SK-MEL-5 (cell line): Measurements from ENCODE around the gene DEPDC1. TPM values are rescaled to one million over a fixed set of nuclear protein-coding genes. Genes with fewer than 3 reads are reported as not detected.
A peak's percentile ranks its signal among the peaks of the same experiment; 100 is the strongest.
"Not testable (repeated sequence)": the region's sequence is repeated elsewhere in the genome, so short reads cannot be mapped to it uniquely, and the experiment has no call there.

Experiments used
- DNase-seq: peaks from one replicate; pipeline ENCODE4 v3.0.0-alpha.2; 2016; ENCODE audit warnings: low read depth, low spot score
- in situ Hi-C: cut with HindIII; loops from 2 replicates; pipeline ENCODE4 v1.10.0; 2016; ENCODE audit warnings: low sequenced_read_pairs, high pct_unique_total_duplicates, low pct_unique_long_range_greater_than_20kb
- polyA plus RNA-seq, 2 experiments: library from polyadenylated mRNA; depleted of rRNA; stranded (reverse); fragments of >200 nt; gene quantifications; 2 replicates each; pipeline ENCODE4 v1.2.3, GENCODE V29; 2015
- total RNA-seq: library from RNA; depleted of rRNA; stranded (reverse); fragments of >200 nt; shearing (Covaris generic); gene quantifications from 2 replicates; pipeline ENCODE4 v1.2.3, GENCODE V29; 2014; rRNA removed

Gene DEPDC1
- 23.3 and 27.6 TPM in 2 replicates for total RNA-seq
- polyA plus RNA-seq (2015; cell fraction: cytosol; rRNA removed): 12.5 and 17.1 TPM in 2 replicates
- polyA plus RNA-seq (2015; cell fraction: nucleus; rRNA removed): 27.2 and 31.7 TPM in 2 replicates

DNA sequence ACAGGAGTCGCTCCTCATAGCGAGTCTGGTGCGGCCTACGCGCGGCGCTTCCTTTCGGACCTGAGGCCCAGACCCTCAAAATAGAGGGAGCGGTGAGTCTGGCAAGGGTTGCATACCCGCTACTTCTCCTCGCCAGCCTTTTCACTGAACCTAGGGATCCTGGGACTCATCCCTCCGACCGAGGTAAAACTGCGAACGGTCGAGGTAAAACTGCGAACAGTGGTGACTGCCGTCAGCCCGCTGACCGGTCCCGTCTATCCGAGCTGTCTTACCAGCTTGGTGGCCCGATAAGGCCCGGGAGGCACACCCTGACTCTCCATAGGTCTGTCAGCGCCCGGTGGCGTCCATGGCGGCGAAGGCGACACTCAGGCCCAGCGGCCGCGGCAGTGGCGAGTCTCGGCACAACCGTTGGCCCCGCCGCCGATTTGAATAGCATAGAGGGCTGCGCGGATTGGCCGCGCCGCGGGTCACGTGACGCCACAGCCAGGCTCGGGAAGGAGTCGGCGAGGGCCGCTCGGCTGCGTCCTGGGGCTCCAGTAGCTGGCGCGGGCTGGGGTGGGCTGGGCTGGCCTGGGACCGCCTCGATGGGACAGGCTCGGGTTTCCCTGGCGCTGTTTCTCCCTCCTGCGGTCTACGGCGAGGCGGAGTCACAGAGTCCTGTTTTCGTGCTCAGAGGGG is at the start of gene DEPDC1:
Gene DEPDC1 (minus strand): TSS at position 403 of the 678 bp plus-strand sequence. CDS start 83 bp downstream, at position 320.
- in situ Hi-C loops: no loop called here
- peak; percentile 90 for DNase-seq

DNA sequence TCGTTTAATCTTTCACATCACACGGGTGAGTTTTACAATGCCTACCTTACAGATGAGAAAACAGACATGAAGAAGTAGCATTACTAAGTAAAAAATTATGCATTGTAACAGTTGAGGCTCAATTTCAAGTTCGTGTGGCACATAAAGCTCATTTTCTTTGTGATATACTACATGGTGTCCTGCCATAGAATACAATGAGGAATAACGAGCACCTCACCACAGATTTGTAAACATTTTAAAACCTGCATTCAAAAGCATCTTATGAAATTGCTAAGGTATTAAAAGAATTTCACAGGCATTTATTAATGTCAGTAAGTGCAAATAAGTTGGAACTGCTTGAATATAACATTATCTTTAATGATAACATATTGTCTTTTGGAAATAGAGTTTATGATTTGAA is 47.8 kb upstream of the DEPDC1 start:
- in situ Hi-C loops: no loop called here
- DNase-seq: no peak

DNA sequence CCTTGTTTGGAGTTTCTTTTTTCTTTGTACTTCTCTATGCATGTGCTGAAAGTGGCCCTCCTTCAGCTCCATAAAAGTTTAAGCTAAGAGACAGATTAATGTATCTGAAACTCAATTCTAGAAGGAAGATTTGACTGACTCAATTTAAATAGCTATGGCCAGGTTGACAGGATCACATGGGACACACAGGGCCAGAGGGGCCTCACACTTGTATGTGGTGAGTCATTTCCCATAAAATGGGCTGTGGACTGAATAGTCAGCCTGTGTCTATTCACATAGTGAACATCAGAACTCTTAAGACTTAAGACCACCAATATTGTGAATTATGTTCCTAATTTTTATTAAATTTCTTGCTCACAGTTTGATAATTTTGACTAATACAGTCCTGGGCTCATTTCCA is 45.7 kb upstream of the DEPDC1 start:
- in situ Hi-C loops: no loop called here
- peak; percentile 39 for DNase-seq

DNA sequence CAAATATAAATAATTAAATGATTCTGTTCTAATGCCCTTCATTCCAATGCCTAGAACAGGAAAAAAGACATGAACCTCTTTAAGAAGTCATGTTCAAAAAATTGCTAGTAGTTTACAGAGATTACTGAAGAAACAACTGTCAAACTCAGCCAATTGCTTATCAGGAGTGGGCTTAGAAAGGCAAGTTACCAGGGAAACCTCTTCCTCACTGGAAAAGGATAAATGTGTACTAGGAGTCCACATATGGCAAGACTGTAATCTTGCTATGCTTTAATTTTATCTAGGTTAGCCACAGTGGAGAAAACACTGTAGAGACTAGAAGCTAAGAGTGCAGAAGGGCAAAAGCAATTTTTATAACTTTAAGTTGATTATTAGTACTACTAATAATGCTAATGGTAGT is 42.1 kb upstream of the DEPDC1 start:
- in situ Hi-C loops: no loop called here

DNA sequence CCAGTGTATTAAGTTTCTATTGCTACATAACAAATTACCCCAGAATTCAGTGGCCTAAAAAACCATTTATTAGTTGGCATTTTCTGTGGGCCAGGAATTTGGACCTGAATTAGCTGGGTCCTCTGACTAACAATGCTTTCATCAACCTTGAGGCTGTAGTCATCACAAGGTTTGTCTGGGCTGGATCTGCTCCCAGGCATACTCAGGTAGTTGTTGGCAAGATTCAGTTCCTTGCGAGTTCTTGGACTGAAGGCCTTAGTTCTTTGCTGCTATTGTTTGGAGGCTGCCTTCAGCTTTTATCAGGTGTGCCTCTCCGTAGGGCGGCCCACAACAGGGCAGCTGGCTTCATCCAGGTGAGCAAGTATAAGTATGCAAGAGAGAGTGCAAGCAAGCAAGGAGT is 31.4 kb upstream of the DEPDC1 start:
- no peak for DNase-seq
- in situ Hi-C loops: no loop called here

More for the DNA sequence above, 42.1 kb upstream of the DEPDC1 start:
- DNase-seq: no peak

DNA sequence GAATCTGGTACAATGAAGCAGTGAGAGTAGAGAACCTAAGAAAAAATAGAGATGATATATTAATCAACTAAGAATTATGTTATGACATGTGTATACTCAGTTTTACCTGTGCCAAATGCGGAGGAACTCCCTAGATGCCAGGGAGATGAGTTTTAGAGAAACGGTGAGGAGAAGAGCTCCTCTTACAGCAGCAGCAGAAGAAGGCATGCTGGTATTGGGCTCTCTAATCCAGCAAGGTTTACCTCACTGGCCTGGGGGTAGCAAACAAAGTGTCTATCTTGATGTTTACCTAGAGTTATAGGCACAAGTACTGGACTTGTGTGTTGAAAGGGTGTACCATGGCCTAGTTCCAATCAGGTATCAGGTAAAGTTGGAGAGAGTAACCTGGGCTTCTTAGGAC is 28.9 kb upstream of the DEPDC1 start:
- in situ Hi-C loops: no loop called here
- DNase-seq: no peak

DNA sequence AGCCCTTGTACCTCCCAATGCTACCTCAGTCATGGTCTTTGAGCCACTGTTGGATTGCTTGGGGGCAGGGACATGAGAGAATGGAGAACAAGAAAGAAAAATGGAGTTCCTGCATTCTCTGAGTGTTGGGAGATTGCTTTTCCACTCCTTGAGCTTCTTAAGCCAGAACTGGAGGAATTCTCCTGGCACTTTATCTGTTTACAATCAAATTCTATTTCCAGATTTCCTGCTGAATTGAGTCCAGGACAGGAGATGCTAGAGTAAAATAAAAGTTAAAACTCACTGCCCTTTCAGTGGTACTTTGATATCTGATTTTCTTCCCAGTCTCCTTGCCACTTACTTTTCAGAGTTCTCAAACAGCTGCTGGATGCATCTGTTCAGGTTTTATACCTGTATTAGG is 24.4 kb upstream of the DEPDC1 start:
- in situ Hi-C loops: no loop called here
- DNase-seq: no peak

DNA sequence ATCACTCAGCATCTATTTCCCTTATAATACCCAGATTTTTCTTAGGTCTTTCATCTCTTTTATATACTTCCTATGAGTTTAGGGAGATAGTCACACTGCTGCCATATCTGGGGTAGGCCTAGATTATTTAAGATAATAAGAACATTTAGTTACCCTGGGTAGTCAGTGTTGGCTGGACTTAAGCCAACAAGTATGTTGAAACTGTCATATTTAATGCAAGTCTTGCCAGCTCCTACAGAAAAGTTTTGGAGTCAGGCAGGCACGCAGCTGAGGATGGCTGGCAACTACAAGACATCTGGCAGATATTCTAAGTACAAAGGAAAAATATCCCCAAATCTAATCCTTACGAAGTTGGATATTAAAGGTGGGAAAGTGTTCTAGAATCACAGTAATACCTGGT is 19.2 kb upstream of the DEPDC1 start:
- in situ Hi-C loops: no loop called here
- DNase-seq: no peak

DNA sequence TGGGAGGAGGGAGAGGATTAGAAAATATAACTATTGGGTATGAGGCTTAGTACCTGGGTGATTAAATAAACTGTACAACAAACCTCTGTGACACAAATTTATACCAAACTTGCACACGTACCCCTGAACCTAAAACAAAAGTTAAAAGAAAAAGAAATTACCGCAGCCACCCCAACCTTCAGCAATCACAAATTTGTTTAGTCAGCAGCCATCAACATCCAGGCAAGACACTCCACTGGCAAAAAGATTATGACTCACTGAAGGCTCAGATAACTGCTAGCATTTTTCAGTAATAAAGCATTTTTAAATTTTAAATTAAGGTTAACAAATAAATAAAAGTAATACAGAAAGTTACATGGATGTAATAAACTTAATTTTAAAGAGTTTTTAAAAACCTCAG is 14.4 kb upstream of the DEPDC1 start:
- in situ Hi-C loops: no loop called here
- DNase-seq: no peak

GRCh38 chr1:68506386-68506785 is 9.5 kb upstream of the DEPDC1 start:
- in situ Hi-C loops: no loop called here
- DNase-seq: no peak

GRCh38 chr1:68503085-68503484 is 6.2 kb upstream of the DEPDC1 start:
- DNase-seq: no peak
- in situ Hi-C loops: no loop called here

GRCh38 chr1:68497358-68497698 is 446 bp upstream of the DEPDC1 start:
- DNase-seq: no peak
- in situ Hi-C loops: no loop called here

- peak; percentile 7 for DNase-seq
- in situ Hi-C loops: no loop called here
Measured at GRCh38 chr1:68495968-68496679, 758 bp downstream of the DEPDC1 start.

- no peak for DNase-seq
- in situ Hi-C loops: no loop called here
Measured at GRCh38 chr1:68495532-68495931, 1.4 kb downstream of the DEPDC1 start.

DNA sequence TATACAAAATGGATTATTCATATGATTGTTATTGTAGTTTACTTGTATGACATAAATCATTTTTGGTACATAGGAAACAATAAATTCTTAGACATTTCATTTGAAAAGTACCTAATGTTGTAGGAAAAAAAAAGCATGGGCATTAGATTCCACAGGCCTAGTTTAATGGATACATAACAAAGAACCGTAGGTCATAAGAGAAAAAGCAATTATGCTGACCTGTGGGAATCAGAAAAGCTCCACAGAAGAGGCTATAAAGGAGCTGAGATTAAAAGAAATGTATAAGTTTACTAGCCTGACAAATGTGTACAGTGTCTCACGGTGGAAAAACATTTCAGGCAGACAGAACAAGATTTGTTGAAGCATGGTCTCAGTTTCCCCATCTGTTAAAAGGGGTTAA is 3.7 kb downstream of the DEPDC1 start:
- in situ Hi-C loops: no loop called here
- DNase-seq: no peak

DNA sequence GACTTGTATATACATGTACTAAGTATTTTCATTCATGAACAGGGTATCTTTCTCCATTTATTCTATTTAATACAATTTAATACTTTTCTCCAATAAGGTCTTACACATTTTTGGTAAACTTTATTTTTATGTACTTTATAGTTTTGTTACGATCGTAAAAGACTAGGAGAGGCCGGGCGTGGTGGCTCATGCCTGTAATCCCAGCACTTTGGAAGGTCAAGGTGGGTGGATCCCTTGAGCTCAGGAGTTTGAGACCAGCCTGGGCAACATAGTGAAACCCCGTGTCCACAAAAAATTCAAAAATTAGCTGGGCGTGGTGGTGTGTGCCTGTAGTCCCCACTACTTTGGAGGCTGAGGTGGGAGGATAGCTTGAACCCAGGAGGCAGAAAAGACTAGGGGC is 4.6 kb downstream of the DEPDC1 start:
- in situ Hi-C loops, DNase-seq: not testable (repeated sequence)

- no peak for DNase-seq
- in situ Hi-C loops: no loop called here
Measured at GRCh38 chr1:68490046-68490651, 6.7 kb downstream of the DEPDC1 start.

DNA sequence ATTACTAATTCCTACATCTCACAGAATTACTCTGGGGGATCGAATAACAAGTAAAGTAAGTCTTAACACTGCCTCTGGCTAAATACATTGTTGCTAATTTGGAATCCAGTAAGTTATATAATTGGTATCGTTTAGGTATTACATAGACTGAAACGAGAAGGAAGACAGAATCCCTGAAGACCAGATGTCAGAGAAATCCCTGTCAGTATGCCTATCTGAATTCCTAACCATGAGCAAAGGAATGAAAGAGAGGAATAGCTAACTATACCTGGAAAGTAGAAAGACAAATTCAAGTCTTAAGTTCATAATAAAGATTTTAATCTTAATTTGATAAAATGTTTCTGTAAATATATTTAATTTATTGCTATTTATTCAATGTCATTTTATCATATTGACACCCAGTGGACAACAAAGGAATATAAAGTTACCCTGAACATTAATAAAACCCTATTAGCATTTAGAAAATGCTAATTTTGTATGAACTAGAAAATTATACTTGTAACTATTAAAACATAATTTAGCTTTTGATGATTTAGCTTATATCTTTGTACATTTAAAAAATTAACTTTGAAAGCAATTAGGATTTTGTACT is 11.4 kb downstream of the DEPDC1 start:
- in situ Hi-C loops: no loop called here

More for the DNA sequence above, 11.4 kb downstream of the DEPDC1 start:
- DNase-seq: no peak
